Myocyte (in vitro differentiated cells): ENCODE measurements around the gene OR51B5. TPM values are rescaled to one million over a fixed set of nuclear protein-coding genes. Genes with fewer than 3 reads are reported as not detected.
"Not testable (repeated sequence)": the region's sequence is repeated elsewhere in the genome, so short reads cannot be mapped to it uniquely, and the experiment has no call there.

Source experiments
- DNase-seq: peaks from one replicate; pipeline ENCODE4 v3.0.0-alpha.2; 2012; ENCODE audit warnings: low read depth
- polyA plus RNA-seq: library from polyadenylated mRNA; unstranded; fragments of >200 nt; gene quantifications from one replicate; pipeline ENCODE4 v1.2.1, GENCODE V29; 2012; ENCODE audit warnings: missing spikeins
- total RNA-seq: library from RNA; depleted of rRNA; stranded (reverse); fragments of >200 nt; gene quantifications from 2 replicates; pipeline ENCODE4 v1.2.3, GENCODE V29; 2014

OR51B5 gene, protein sequence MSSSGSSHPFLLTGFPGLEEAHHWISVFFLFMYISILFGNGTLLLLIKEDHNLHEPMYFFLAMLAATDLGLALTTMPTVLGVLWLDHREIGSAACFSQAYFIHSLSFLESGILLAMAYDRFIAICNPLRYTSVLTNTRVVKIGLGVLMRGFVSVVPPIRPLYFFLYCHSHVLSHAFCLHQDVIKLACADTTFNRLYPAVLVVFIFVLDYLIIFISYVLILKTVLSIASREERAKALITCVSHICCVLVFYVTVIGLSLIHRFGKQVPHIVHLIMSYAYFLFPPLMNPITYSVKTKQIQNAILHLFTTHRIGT
- 0.21 and 0.29 TPM in 2 replicates for total RNA-seq
- polyA plus RNA-seq, result 0.06 TPM

DNA sequence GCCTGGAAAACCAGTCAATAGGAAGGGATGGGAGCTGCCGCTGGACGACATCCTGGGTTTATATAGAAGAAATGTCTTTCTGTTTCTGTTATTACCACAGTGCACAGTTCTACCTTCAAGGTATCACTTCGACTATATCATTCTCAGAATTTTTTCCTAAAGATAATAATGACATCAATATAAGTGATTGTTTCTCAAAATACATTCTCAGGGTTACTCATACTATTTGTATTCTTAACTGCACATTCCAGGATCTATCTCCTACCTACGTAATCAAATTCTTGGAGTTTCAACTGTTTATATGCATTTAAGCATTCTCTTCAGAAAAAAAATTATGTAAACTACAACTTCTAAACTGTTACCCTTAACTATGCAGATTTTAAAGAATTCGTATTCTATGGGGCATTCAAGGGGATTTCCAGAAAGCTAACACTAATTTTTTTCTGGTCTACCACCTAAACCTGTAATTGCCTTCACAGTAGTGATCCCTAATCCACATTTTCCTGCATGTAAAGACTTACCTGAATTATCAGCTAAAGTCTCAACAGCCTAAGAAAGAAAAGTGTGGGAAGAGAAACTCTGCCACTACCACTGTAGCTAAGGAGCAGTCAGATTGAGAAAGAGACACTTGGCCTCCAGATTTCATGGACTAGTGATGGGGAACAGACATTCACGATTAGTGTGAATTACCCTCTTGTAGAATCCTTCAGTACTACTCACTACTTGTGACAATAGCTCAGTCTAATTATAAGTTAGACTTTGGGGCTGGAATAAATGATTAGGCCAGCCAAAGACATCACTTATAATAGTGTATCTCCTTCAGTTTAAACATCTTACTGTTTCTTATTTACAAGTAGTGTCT is at the start of gene OR51B5:
TSS of gene OR51B5 (minus strand) at position 51 of the 862 bp plus-strand sequence. CDS start at position 51, 0 bp downstream.
- DNase-seq, result no peak

DNA sequence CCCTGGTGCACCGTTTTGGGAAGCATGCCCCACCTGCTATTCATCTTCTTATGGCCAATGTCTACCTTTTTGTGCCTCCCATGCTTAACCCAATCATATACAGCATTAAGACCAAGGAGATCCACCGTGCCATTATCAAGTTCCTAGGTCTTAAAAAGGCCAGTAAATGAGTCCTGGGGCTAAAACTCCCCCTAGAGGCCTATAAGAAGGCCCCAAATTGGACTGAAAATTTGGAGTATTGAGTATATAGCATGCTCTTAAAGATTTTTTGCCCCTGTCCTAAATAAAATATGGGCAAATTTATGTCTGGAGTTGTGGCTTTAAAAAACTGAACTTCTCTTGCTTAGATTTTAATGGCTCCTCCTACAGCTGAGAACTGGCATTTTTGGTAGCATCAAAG is 46.9 kb upstream of the OR51B5 start:
- DNase-seq, result no peak

DNA sequence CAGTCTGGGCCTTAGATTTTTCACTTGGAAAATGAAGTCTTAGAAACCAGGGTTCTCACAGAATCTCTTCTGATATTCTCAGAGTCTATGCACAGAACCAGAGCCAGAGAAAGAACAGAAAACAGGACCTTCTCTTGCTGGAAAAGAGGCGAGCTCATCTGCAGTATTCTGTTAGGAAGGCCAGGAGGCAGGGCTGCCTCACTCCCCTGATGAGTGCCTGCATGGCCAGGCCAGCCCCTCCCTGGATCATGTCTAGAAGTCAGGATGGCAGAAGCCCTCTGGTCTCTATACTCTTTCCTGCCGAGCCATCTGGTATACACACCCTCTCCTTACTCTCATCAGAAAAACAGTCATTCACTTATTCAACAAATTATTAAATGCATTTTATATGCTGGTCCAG is 41.0 kb upstream of the OR51B5 start:
- no peak for DNase-seq

DNA sequence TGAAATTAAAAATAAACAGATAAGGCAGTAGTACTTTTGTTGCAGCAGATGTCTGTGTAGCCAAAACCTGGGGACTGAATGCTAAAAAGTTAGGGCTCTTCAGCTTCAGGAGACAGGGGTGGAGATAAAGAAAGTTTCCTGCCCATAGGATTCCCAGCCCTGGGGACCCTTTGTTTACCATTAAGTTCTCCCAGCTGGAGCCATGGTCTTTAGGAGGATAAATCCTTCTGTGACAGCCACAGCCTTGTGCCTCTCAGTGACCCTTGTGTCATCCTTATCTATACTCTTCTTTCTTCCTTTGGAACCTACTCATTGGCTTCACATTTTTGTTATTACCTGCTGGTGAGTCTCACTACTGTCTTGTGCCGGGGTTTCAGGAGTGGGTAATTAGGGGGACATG is 40.3 kb upstream of the OR51B5 start, which contains the start of gene OR51M1:
TSS of gene OR51M1 (plus strand) at position 237 of the 400 bp plus-strand sequence. CDS start 5,587 bp downstream, outside the sequence.
- no peak for DNase-seq

DNA sequence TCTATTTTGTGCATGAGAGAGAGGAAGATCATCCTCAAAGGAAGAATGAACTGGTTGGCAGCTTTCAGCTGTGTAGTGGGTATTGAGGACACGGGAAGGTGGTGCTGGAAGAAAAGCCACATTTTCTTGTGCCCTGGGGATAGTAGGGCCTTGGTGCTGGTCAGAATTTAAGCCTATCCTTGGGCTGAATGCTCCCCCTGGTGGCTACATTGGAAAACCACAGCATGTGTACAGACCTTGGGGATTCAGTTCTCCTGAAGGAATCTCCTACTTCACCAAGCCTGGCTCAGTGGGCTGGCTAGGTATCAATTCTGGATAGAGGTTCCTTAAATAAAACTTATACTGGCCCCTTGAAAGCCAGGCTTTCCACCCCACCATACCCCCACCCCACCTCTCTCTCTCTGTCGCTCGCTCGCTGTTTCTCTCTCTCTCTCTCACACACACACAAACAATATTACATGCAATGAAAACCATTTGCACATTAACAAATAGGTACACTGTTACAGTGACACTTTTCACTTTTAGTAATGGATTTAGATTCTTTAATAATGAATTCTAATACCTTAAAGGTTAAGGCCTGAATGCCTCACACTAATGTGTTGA is 37.5 kb upstream of the OR51B5 start:
- peak; percentile 72 for DNase-seq

DNA sequence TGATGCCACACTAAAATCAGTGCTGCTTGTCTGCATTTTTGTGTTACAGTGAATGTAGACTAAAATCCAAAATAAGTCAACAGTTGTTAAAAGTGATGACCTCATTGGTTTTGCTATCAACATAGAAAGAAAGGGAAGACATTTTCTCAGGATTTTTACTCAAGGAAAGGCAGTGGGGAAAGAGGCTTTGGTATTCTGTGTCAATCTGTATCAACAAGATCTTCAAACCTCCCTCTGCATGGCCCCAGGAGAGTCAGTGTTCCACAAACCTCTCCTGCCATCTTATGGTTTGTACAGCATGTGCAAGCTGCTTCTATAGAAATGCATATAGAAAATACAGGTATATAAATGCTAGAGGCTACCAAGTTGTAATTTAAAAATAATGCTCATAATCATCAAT is 26.5 kb upstream of the OR51B5 start:
- no peak for DNase-seq

DNA sequence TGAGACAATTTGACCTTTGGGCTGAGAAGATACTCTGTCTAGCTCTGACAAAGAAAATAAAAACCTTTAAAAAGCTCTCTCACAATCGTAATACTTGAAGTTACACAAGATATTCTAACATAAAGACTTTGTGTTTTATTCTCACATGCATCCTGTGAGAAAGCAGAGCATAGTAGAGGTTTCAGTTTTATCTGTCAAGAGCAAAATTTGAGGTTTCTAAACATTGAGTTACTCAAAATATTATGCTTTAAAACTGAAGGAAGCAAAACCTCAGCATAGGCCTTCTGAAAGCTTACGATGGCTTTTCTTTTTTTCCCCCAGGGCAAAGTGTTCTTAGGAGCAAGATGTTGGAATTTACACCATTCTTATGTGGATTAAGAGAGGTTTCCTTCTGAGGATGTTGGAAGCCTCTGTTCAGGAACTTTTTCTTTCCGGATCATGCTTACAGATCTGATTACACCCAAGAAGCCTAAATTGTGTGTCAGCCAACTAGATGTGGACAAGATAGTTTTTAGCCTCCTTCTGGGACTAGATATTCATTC is 25.2 kb upstream of the OR51B5 start:
- no peak for DNase-seq

DNA sequence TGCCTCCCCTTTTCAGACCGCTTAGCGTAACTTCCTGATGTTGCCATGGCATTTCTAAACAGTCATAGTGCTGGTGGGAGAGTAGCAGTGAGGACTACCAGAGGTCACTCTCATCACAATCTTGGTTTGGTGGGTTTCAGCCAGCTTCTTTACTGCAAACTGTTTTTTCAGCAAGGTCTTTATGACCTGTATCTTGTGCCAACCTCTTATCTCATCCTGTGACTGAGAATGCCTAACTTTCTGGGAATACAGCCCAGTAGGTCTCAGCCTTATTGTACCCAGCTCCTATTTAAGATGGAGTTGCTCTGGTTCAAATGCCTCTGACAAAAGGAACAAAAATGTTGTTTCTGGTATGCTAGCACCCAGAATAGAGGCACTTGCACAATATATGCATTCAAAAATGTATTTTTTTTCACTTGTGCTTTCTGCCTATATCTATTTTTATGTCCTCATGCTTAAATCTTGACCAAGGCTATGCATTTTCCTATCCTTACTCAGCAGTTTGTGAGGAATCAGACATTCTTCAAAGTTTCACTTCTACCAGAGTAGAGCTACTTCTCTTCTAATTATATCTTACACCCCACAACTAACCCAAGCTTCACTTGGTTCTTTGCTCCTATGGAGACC is 24.2 kb upstream of the OR51B5 start:
- DNase-seq, result peak; percentile 33

DNA sequence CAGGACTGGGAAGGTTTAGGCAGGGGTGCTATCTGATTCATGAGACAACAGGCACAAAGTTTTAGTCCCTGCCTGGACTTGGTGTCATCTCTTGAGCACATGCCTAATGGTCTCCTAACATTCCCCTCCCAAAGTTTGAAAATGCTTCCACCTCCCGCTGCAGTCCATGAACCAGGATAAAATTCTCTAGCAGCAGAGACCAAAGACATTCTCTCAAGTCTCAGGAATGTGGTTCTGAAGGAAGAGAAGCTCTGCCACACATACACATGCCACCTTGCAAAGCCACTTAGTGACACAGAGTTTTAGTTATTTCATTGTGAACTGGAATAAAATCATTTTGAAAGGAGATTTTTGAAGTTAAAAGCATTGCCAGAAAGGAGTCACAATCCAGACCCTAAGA is 23.5 kb upstream of the OR51B5 start:
- DNase-seq, result peak; percentile 13

DNA sequence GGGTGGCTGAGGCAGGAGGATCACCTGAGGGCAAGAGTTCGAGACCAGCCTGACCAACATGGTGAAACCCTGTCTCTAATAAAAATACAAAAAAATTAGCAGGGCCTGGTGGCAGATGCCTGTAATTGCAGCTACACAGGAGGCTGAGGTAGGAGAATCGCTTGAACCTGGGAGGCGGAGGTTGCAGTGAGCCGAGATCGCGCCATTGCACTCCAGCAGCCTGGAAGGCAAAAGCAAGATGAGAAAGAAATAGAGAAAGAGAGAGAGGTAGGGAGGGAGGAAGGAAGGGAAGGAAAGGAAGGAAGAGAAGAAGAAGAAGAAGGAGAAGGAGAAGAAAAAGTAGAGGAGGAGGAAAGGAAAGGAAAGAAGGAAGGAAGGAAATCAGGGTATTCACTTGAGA is 23.0 kb upstream of the OR51B5 start:
- DNase-seq, result not testable (repeated sequence)

DNA sequence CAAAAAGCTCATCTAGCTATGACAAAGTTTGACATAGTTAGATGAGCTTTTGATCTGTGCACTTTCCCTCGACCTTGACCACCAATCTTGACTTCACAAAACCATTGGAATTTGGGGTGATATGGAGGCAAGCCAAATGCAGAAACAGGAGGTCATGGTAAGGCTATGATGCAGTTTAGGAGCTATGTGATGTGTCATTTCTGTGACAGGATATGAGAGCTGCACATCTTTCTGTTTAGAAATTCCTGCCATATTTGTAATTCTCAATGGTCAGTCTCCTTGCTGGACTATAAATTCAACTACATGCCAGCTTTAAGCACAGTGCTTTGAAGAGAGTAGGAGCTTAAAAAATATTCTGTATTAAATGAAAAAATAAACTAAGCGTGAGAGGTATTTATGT is 20.9 kb upstream of the OR51B5 start:
- DNase-seq, result peak; percentile 52

DNA sequence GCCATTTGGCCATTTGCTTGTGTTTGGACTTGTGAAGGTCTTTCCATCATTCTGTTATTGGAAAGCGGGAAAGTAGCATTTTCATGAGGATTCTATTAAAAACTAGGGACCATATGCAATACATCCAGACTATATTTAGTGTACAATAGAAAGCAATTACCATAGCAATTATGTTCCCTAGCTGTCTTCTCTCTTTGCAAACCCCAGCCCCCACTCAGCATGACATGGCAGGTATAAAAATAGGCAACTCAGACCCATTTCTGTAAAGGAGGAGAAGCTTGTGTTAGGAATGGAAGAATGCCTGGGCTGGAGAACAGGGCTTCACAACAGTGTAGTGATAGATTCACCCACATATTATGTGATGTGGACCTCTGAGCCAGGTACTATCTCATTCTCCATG is 20.4 kb upstream of the OR51B5 start:
- DNase-seq, result no peak

DNA sequence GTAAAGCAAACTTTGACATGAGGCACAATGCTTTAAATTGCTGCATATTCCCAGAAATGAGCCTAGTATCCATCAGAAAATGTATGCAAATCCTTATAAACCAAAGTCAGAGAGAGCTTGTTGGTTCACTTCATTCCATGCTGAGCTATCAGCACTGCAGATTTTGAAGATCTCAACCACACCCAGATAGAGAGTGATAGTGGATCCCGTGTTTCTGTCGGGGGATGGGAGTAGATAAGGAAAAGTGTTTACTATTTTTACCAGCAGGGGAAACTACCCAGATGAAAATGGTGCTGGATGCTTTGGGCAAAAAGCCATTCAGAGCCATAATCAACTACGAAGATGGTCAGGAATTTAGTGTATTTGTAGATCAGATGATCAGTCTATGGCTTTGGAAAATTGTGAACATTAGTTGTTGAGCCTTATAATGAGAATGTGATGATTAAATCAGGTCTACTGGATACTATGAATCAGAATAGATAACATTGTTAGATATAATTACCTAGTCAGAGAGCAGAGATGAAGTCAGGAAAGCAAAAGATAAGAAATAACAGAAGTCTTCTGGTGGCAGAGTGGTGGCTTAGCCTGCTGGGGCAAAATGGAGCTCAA is 18.8 kb upstream of the OR51B5 start:
- no peak for DNase-seq

DNA sequence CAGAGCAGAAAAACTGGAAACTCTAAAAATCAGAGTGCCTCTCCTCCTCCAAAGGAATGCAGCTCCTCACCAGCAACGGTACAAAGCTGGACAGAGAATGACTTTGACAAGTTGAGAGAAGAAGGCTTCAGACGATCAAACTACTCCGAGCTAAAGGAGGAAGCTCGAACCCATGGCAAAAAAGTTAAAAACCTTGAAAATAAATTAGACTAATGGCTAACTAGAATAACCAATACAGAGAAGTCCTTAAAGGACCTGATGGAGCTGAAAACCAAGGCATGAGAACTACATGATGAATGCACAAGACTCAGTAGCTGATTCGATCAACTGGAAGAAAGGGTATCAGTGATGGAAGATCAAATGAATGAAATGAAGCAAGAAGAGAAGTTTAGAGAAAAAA is 12.7 kb upstream of the OR51B5 start:
- DNase-seq, result not testable (repeated sequence)

DNA sequence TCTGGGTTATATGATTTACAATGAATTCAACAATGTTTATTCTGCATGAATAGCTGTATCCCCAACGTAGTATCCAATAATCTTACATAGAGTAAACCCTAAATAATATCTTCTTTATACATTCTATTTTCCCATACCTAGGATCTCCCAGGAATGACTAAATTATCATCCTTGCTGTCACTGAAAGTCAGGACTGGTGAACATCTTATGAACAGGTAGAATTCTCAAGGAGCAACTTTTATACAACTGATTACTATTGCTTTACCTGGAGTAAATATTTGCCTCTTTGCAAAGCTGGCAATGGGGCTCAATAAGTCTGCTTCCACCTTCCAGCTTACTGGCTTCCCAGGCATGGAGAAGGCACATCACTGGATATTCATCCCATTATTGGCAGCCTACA is 7.9 kb upstream of the OR51B5 start, which contains the start of gene OR51B6:
TSS of gene OR51B6 (plus strand) at position 301 of the 400 bp plus-strand sequence. CDS start at position 301, 0 bp downstream.
- DNase-seq, result no peak

DNA sequence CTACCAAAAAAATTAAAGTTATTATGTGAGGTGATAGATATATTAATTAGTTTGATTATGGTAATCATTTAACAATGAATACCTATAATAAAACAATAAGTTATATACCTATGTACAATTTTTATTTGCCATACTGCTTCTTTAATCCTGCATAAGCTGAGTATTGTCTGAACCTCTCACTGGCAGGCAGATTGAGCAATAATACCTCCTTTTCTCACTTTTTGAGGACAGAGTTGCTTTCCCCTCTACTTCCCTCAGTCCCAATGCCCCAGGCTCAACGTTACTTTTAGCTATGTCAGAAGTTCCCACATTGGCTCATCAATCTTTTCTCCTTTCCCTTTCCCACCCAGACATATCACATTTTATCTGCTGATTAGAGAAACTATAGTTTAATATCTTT is 6.2 kb upstream of the OR51B5 start:
- no peak for DNase-seq

DNA sequence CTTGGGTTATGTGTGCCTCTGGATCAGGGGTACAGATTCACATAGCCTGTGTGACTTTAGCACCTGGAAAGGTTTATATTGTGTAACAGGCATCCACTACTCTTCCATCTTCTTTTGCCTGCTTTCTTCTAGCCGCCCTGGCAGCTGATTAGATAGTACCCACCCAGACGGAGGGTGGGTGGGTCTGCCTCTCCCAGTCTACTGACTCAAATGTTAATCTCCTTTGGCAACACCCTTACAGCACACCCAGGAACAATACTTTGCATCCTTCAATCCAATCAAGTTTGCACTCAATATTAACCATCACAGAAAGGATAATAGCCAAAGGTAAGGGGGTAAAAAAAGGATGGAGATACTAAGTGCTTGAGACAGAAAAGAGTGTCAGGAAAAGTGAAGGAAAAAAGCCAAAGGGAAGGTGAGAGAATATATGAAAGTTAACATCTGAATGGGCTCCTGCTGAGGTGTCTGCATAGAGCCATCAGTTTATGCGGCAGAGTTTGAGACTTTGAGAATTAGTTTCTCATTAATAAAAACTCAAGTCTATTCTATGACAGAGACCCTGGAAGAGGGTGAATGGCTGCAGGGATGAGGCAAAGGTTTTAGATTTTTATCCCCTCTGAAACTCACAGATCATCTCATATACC is 5.3 kb upstream of the OR51B5 start:
- DNase-seq, result no peak

DNA sequence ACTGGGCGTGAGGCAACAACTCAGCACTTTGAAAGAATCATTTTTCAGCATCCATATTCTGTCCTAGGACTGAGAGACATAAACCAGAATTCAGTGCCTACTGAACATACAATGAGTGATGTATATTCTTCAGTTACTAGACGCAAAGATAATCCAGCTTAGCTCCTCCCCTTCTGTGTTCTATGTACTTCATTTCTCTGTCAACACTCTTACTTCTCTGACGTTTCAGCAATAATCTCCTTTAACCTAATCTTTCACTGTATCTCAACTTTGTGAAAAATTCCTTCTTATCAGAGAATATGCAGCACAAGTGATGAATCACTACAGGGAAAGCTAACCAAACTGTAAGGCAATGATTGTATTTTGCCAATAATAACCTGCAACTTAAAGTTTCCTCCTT is 2.5 kb upstream of the OR51B5 start:
- DNase-seq, result no peak

DNA sequence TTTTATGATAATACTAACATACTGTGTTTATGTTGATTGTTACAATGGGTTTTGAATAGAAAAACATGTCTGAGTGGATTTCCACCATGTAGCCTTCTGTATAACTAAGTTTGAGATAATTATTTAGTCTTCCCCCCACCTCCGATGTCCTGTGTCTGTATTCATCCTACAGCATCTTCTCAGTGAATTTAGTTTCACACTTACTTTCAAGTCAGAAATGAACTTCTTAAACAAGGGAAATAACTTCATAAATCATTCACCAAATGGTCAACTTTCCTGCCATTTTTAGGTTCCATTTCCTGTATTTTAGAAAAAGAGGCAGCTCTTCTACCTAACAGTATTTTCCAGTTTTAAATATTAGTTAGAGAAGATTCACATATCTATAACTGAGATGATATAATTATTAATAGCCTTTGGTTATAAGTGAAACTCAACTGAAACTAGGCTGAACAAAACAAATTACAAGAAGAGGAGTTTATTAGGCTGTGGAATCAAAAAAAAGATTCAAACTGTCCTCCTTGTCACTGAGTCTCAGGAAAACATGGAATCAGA is 3.5 kb downstream of the OR51B5 start:
- no peak for DNase-seq

DNA sequence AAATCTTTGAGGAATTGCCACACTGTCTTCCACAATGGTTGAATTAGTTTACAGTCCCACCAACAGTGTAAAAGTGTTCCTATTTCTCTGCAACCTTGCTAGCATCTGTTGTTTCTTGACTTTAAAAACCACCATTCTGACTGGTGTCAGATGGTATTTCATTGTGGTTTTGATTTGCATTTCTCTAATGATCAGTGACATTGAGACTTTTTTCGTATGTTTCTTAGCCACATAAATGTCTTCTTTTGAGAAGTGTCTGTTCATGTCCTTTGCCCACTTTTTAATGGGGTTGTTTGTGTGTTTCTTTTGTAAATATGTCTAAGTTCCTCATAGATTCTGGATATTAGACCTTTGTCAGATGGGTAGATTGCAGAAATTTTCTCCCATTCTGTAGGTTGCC is 6.1 kb downstream of the OR51B5 start:
- not testable (repeated sequence) for DNase-seq
